ENCODE results near the gene TLX2. TPM values are rescaled to one million over a fixed set of nuclear protein-coding genes. Genes with fewer than 3 reads are reported as not detected.

The TLX2 gene
- total RNA-seq, 1 donor from 2014 or later = not detected

DNA sequence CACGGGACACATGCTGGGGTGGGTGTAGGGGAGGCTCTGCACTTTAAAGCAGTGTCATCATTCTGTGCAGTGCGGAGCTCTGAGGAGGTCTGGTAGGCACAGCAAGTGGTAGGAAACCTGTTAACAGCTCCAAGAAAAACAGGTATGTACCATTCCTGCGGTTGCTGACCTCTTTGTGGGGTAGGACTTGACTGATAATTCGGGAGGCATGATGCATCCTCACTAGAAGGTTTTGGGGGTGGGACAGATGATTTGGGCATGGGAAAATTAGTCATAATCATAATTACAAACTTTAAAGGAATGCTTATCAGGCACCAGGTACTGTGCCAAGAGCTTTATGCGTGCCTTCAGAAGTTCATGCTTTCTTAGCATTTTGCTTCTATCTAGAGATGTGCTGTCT is 50.0 kb downstream of the TLX2 start:
- ATAC-seq = no peak
- intact Hi-C loops (cut with DNase I) = no loop called here
- DNase-seq (ENCODE audit: low spot score) = no peak

DNA sequence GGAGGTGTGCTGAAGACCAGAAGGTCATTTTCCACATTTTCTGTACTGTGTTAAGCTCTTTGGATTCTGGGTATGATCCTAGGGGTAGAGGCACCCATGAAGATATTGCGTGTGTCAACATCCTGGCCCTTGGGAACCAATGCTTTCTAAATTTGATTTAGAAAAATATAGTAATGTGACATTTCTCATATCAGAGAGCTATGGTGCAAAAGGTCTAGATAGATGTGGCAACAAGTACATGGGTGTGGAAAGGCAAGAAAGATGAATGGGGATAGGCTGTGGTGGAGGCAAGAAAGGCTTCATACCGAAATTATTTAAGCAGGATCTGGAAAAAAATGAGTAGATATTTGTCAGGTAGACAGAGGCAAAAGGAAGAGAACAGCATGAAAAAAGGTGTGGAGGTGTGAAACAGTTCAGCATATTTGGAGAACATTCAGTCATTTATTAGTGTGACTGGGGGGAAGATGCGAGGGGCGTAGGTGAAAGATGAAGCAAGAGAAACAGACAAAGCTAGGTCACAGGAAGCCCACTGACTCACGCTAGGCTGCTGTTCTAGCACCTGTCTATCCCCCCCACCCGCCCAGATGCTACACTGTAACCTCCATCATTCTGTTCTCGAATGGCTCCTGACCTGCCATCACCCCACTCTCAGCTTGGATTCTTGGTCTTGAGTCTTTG is 52.0 kb downstream of the TLX2 start:
- intact Hi-C loops (cut with DNase I) = no loop called here
- DNase-seq (ENCODE audit: low spot score) = no peak
- no peak for ATAC-seq

DNA sequence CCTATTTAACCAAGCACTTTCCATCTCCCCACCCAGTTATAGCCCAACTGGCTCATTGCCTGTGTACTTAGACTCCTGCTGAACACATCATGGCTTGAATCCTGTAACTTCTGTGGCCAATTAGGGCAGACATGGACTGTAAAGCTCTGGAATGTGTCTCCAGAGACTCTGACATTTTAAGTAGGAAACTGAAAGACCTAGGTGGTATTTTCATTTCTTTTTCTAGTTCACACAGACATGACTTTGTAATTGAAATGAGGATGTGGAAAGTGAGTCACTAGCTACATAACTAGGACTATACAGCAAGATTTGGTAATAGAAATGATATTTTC is 52.5 kb downstream of the TLX2 start:
- intact Hi-C loops (cut with DNase I) = no loop called here
- ATAC-seq = peak; percentile 22
- DNase-seq (ENCODE audit: low spot score) = no peak

Other genes with a start within 250 kb of the TLX2 start
- 12.6 TPM for gene SLC4A5, start 171.0 kb upstream of the TLX2 start, total RNA-seq
- 146 TPM for gene DCTN1, start 134.1 kb upstream of the TLX2 start, total RNA-seq
- 4.4 TPM for gene C2orf81, start 92.8 kb upstream of the TLX2 start, total RNA-seq
- 14.0 TPM for gene WDR54, start 92.7 kb upstream of the TLX2 start, total RNA-seq
- 76.0 TPM for gene RTKN, start 72.5 kb upstream of the TLX2 start, total RNA-seq
- gene INO80B, start 59.4 kb upstream of the TLX2 start, total RNA-seq = 38.2 TPM
- 68.6 TPM for gene WBP1, start 56.0 kb upstream of the TLX2 start, total RNA-seq
- 39.5 TPM for gene MOGS, start 49.1 kb upstream of the TLX2 start, total RNA-seq
- gene MRPL53, start 41.8 kb upstream of the TLX2 start, total RNA-seq = 54.4 TPM
- 25.0 TPM for gene CCDC142, start 31.5 kb upstream of the TLX2 start, total RNA-seq
- 22.6 TPM for gene TTC31, start 31.4 kb upstream of the TLX2 start, total RNA-seq
- gene LBX2, start 14.8 kb upstream of the TLX2 start, total RNA-seq = 0.53 TPM
- gene PCGF1, start 6.8 kb upstream of the TLX2 start, total RNA-seq = 13.7 TPM
- not detected for gene DQX1, start 11.8 kb downstream of the TLX2 start, total RNA-seq
- 75.3 TPM for gene AUP1, start 15.3 kb downstream of the TLX2 start, total RNA-seq
- gene HTRA2, start 15.5 kb downstream of the TLX2 start, total RNA-seq = 34.5 TPM
- gene LOXL3, start 39.5 kb downstream of the TLX2 start, total RNA-seq = 9.2 TPM
- gene DOK1, start 40.3 kb downstream of the TLX2 start, total RNA-seq = 17.3 TPM
- gene M1AP, start 133.9 kb downstream of the TLX2 start, total RNA-seq = 1.1 TPM
- 11.5 TPM for gene SEMA4F, start 139.8 kb downstream of the TLX2 start, total RNA-seq

Measured in sciatic nerve (tissue), 2 donors.